Hepatocyte (in vitro differentiated cells): ENCODE results near the gene RTN4IP1. TPM values are rescaled to one million over a fixed set of nuclear protein-coding genes. Genes with fewer than 3 reads are reported as not detected.

ENCODE experiments used
- DNase-seq: peaks from one replicate; pipeline ENCODE4 v3.0.0-alpha.2; 2016; ENCODE audit warnings: low spot score
- H2AFZ ChIP-seq: fragments of 200-600 bp; sonication (generic); 2 replicates; pipeline ENCODE4 v1.6.0; 2016; ENCODE audit warnings: antibody characterized with exemption, mild to moderate bottlenecking
- H3K27ac ChIP-seq: fragments of 200-600 bp; sonication (generic); 2 replicates; pipeline ENCODE4 v1.5.1; 2016; ENCODE audit warnings: mild to moderate bottlenecking
- H3K27me3 ChIP-seq: fragments of 200-600 bp; sonication (generic); 2 replicates; pipeline ENCODE4 v1.6.1; 2016
- H3K36me3 ChIP-seq: fragments of 200-600 bp; sonication (generic); replicated peaks from 2 replicates; pipeline ENCODE4 v1.5.1; 2016; ENCODE audit warnings: low read depth; ENCODE audit not compliant: insufficient read depth
- H3K4me1 ChIP-seq: fragments of 200-600 bp; sonication (generic); 2 replicates; pipeline ENCODE4 v1.5.1; 2016; ENCODE audit warnings: mild to moderate bottlenecking, moderate library complexity; ENCODE audit not compliant: insufficient read depth
- H3K4me2 ChIP-seq: fragments of 200-600 bp; sonication (generic); 2 replicates; pipeline ENCODE4 v1.6.0; 2016
- H3K4me3 ChIP-seq: fragments of 200-600 bp; sonication (generic); 2 replicates; pipeline ENCODE4 v1.5.1; 2016; ENCODE audit warnings: mild to moderate bottlenecking
- H3K79me2 ChIP-seq: fragments of 200-600 bp; sonication (generic); 2 replicates; pipeline ENCODE4 v1.6.0; 2017; ENCODE audit warnings: mild to moderate bottlenecking
- H3K9me2 ChIP-seq: fragments of 200-600 bp; sonication (generic); replicated peaks from 2 replicates; pipeline ENCODE4 v1.6.0; 2017; ENCODE audit warnings: mild to moderate bottlenecking; ENCODE audit not compliant: insufficient read depth
- H3K9me3 ChIP-seq: fragments of 200-600 bp; sonication (generic); 2 replicates; pipeline ENCODE4 v1.5.1; 2016; ENCODE audit warnings: low read depth, mild to moderate bottlenecking
- H4K20me1 ChIP-seq: fragments of 200-600 bp; sonication (generic); 2 replicates; pipeline ENCODE4 v1.6.0; 2016; ENCODE audit warnings: mild to moderate bottlenecking; ENCODE audit not compliant: insufficient read depth, poor library complexity, severe bottlenecking
- EZH2 ChIP-seq: fragments of 200-600 bp; sonication (generic); IDR thresholded peaks from 2 replicates; pipeline ENCODE4 v1.6.1; 2016; ENCODE audit warnings: antibody characterized with exemption, mild to moderate bottlenecking, borderline replicate concordance
- EZH2phosphoT487 ChIP-seq: fragments of 200-600 bp; sonication (generic); IDR thresholded peaks from one replicate; pipeline ENCODE4 v1.6.1; 2018; ENCODE audit warnings: antibody characterized with exemption, mild to moderate bottlenecking, low read depth, moderate library complexity; ENCODE audit not compliant: unreplicated experiment, severe bottlenecking
- WGBS: methylation state at CpG from one replicate; pipeline ENCODE4 v1.1.6; 2016; ENCODE audit warnings: low lambda C conversion rate; ENCODE audit errors: missing lambda C conversion rate; 5-methylcytosine and 5-hydroxymethylcytosine counted together
- polyA plus RNA-seq: library from polyadenylated mRNA; unstranded; fragments of >200 nt; fragmentation: Nextera tagmentation; extraction: Ambion mirVana; gene quantifications from 2 replicates; pipeline ENCODE4 v1.2.1, GENCODE V29; 2016
- total RNA-seq: library from RNA; depleted of rRNA; stranded (reverse); fragments of >200 nt; gene quantifications from 2 replicates; pipeline ENCODE4 v1.2.3, GENCODE V29; 2014
- TF ChIP-seq, protein P1 (sequence below): fragments of 200-600 bp; sonication (generic); IDR thresholded peaks from 2 replicates; pipeline ENCODE4 v1.5.1; 2016; ENCODE audit warnings: antibody characterized with exemption, mild to moderate bottlenecking; ENCODE audit not compliant: poor library complexity

RTN4IP1 gene
- total and polyA plus RNA-seq, 2 experiments from 2014 or later = 4.9 to 6.2 TPM

DNA sequence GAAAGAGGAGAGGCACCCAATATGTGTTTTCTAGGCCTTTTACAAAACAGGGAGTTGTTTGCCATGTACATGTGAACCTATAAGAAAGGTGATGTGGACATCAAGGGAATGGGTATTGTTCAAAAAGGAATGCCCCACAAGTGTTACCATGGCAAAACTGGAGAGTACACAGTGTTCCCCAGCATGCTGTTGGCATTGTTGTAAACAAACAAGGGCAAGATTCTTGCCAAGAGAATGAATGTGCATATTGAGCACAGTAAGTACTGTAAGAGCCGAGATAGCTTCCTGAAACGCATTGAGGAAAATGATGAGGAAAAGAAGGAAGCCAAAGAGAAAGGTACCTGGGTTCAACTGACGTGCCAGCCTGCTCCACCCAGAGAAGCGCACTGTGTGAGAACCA, 13.2 kb upstream of the RTN4IP1 start:
- Histone ChIP-seq H3K27ac (no peak overlapping the region), H3K4me3 (no peak overlapping the region), H3K4me2 (no peak overlapping the region), H3K79me2 (peaks cover 17% of the 10 kb centered on the region), H3K36me3 (no peaks in the 10 kb centered on the region), H3K4me1 (no peaks in the 10 kb centered on the region), H4K20me1 (no peaks in the 10 kb centered on the region), H3K9me3 (no peaks in the 10 kb centered on the region), H2AFZ (no peak overlapping the region), H3K27me3 (no peaks in the 10 kb centered on the region), H3K9me2 (no peaks in the 10 kb centered on the region)
- 96% methylated on average over 4 of the region's 4 CpGs for WGBS
- DNase-seq = no peak
- TF ChIP-seq EZH2 = no peak
- no peak for TF ChIP-seq EZH2phosphoT487
- TF ChIP-seq, protein P1, sequence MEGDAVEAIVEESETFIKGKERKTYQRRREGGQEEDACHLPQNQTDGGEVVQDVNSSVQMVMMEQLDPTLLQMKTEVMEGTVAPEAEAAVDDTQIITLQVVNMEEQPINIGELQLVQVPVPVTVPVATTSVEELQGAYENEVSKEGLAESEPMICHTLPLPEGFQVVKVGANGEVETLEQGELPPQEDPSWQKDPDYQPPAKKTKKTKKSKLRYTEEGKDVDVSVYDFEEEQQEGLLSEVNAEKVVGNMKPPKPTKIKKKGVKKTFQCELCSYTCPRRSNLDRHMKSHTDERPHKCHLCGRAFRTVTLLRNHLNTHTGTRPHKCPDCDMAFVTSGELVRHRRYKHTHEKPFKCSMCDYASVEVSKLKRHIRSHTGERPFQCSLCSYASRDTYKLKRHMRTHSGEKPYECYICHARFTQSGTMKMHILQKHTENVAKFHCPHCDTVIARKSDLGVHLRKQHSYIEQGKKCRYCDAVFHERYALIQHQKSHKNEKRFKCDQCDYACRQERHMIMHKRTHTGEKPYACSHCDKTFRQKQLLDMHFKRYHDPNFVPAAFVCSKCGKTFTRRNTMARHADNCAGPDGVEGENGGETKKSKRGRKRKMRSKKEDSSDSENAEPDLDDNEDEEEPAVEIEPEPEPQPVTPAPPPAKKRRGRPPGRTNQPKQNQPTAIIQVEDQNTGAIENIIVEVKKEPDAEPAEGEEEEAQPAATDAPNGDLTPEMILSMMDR = no peak

DNA sequence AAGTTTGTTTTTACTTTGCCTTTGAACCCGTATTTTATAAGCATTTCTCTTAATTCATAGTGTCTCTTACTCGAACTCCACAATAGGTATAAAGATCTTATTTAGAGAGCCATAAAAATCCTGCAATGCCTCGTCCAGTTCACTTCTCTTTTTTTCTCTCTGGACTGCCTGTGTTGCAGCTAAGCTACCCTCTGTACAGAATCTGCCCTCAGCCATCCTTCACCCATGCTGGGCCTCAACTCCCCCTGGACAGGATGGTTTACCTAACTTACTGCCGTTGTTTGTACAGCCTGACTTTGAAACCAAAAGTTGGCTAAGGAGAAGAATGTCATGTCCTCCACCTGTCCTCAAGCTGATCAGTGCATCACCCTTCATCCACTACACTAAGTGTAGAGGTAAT, 10.5 kb upstream of the RTN4IP1 start:
- Histone ChIP-seq H3K4me3 (no peak overlapping the region), H3K27ac (no peak overlapping the region), H4K20me1 (no peaks in the 10 kb centered on the region), H3K79me2 (peaks cover 42% of the 10 kb centered on the region), H3K9me2 (no peaks in the 10 kb centered on the region), H3K4me1 (no peaks in the 10 kb centered on the region), H3K9me3 (no peaks in the 10 kb centered on the region), H3K4me2 (no peak overlapping the region), H2AFZ (no peak overlapping the region), H3K27me3 (no peaks in the 10 kb centered on the region), H3K36me3 (no peaks in the 10 kb centered on the region)
- WGBS = 80% methylated on average over 4 of the region's 4 CpGs
- TF ChIP-seq, protein P1 = no peak
- TF ChIP-seq EZH2phosphoT487 (no peak), EZH2 (no peak)
- DNase-seq = no peak

DNA sequence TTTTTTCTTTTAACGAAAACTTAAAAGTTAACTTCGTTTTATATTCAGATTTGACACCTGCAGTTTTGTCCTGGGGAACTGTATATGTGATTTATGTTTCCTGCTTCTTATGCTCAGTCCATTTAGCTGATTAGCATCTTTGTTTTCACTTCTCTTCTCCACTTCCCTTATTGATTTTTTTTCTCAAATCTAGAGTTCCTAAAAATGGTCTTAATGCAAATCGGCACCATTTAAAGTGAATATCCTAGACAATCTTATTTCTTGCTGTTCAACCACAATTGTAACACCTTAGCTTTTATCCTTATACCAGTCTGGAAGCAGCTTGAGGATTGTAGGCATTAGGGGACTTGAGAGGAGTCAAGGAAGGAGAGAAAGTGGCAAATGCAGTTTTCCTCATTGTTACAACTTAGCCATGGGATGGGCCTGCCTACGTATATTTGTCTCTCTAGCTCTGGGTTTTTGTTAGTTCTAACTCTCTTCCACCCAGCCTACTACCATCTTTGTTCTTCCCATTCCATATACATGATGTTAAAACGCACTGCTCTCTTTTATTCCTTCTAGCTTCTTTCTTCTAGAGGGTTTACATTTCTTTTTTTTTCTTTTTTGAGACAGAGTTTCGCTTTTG, 8.5 kb upstream of the RTN4IP1 start:
- Histone ChIP-seq H3K4me1 (no peaks in the 10 kb centered on the region), H3K4me2 (no peak overlapping the region), H2AFZ (no peak overlapping the region), H3K36me3 (no peaks in the 10 kb centered on the region), H3K4me3 (no peak overlapping the region), H3K27me3 (no peaks in the 10 kb centered on the region), H3K27ac (no peak overlapping the region), H3K9me2 (no peaks in the 10 kb centered on the region), H3K79me2 (peaks cover 62% of the 10 kb centered on the region), H3K9me3 (no peaks in the 10 kb centered on the region), H4K20me1 (no peaks in the 10 kb centered on the region)
- 93% methylated on average over 6 of the region's 6 CpGs for WGBS
- TF ChIP-seq EZH2phosphoT487 = no peak
- no peak for TF ChIP-seq EZH2
- TF ChIP-seq, protein P1 = no peak
- DNase-seq = no peak
